GM21717 (cell line): ENCODE results near the gene GPRC5B.

Experiments
- ATAC-seq: cut with Tn5 transposase; IDR thresholded peaks from one replicate; pipeline ENCODE4 v1.9.1; 2021; ENCODE audit warnings: mild to moderate bottlenecking, moderate library complexity; ENCODE audit not compliant: unreplicated experiment

The GPRC5B gene

DNA sequence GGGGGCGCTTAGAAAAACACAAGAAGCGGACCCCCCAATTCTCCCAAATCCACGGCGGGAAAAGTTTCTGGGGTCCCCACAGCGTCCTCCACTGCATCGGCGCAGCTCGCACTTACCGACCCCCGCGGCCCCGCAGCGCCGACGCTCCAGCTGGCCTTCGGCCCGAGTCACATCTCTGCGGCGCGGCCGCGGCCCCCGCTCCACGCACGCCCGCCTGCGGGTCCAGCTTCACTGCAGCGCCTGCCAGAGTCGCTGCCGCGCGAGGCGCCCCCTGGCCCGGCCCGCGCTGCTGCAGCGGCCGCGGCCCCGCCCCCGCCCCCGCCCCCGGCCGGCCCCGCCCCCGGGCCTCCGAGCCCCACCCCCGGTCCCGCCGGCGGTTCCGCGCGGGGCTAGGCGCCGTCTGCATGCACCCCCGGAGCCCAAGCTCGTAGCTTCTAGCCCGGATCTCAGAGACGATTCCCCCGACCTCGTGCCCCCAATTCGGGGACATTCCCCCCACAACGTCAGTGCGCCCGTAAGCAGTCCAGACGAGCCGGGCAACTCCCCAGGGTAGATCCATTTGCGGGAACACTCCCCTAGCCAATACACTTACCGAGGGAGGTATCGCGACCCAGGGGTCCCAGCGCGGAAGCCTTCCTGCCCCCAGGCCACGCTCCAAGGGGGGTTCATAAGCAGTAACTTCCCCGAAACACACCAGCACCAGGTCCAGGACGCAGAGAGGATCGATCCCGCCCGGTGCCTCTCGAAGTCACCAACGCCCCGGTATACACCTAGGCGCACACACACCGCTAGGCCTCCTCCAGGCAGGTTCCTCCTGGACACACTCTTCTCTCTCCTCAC lies at the start of gene GPRC5B:
GPRC5B (minus strand) TSS at position 238 of the 840 bp plus-strand sequence. CDS start 12,003 bp downstream, outside the sequence.
- ATAC-seq, result no peak

DNA sequence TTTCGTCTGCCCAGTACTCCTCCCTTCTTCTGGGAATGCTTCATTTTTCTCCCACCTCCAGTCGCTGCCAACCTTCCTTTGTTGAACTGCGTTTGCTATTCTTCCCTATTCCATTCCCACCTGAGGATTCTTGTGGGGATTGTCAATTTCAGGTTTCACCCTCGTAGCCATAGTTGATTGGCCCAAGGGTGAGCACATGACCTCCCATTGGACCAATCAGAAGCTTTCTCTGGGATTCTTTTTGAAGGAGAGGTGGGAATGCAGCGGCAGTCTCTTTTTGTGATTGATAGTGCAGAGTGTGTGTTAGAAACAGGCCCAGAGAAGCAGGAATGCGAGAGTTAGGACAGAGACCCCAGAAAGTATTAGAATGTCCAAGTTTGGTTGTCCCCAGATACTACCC lies 49.1 kb upstream of the GPRC5B start:
- no peak for ATAC-seq

DNA sequence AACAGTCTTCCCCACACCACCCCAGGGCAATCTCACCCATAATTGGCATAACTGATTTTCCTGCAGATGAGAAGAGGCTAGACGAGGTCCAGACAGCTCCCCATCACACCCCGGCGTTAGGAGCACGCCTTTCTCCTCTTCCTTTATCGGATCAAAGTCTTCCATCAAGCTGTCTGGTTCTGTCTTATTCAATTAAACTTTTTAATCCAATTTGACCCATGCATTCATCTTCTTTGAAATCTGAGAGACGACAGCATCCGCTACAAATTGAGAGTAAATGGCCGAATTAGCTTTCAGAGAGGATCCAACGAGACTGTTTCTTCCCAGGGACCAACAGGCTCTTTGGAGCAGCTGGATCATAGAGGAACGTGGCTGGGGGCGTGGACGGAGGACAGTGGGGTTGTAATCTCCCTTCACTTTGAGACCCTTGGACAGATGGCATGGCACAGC lies 44.4 kb upstream of the GPRC5B start:
- no peak for ATAC-seq

GRCh38 chr16:19928432-19928831 lies 43.8 kb upstream of the GPRC5B start:
- no peak for ATAC-seq

GRCh38 chr16:19926449-19927390 lies 42.1 kb upstream of the GPRC5B start:
- no peak for ATAC-seq

DNA sequence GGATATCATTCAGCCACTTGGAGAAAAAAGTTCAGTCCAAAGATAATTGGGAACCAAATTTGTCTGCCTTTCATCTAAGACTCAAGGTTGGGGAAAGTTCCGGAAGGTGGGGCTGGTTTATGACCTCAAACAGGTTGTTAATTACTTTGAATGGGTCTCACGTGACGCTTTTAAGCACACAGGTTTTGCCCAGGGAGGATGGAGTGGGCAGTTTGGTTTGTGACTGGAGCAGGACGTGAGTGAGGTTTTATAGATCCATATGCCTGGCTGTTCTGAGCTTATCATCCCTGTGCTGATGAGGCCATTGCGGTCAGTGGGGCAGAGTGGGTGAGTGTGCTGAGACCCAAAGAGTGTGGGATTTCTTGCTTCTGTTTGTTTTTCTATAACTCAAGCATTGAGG lies 38.7 kb upstream of the GPRC5B start:
- ATAC-seq, result no peak

GRCh38 chr16:19919142-19919541 lies 34.5 kb upstream of the GPRC5B start:
- ATAC-seq, result no peak

GRCh38 chr16:19916064-19916463 lies 31.4 kb upstream of the GPRC5B start:
- no peak for ATAC-seq

DNA sequence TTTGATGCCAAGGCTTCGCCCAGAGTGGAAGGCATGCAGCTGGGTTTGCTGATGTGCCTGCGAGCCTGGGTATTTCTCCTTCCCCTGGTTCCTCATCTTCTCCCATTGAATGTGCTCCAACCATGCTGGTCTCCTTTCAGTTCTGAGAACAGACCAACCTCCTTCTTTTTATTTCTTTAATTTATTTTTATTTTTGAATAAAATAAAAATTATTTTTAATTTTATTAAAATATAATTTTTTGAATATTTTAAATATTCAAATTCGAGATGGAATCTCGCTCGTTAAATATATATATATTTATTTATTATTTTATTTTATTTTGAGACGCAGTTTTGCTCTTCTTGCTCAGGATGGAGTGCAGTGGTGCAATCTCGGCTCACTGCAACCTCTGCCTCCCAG lies 30.2 kb upstream of the GPRC5B start:
- no peak for ATAC-seq

GRCh38 chr16:19913340-19913645 lies 28.6 kb upstream of the GPRC5B start:
- ATAC-seq, result no peak

GRCh38 chr16:19912455-19913339 lies 28.0 kb upstream of the GPRC5B start:
- ATAC-seq, result no peak

DNA sequence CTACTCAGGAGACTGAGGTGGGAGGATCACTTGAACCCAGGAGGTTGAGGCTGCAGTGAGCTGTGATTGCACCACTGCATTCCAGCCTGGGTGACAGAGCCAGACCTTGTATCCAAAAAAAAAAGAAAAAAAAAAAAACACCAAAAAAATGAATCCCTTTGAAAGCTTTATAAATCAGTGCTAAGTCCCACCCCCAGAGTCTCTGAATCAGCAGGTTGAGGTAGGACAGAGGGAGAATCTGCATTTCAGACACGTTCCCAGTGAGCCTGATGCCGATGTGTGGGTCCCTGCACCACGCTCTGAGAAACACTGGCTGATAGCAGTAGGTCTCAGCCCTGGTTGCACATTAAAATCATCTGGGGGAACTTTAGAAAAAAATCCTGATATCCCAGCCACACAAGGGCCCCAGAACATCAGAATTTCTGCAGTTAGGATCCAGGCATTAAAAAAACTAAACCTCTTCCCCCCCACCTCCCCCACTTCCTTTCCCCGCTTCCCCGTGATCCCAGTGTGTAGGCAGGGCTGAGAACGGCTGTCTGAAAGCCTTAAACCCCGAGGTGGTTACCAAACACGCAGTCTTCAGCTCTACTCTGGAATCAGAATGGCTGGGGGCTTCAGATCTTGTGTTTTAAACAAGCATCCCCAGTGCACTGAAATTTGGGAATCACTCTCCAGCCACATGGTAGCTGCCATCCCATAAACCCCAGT lies 27.3 kb upstream of the GPRC5B start:
- no peak for ATAC-seq

- no peak for ATAC-seq
Measured at GRCh38 chr16:19911204-19911603, 26.6 kb upstream of the GPRC5B start.

- ATAC-seq, result no peak
Measured at GRCh38 chr16:19909750-19910322, 25.2 kb upstream of the GPRC5B start.

DNA sequence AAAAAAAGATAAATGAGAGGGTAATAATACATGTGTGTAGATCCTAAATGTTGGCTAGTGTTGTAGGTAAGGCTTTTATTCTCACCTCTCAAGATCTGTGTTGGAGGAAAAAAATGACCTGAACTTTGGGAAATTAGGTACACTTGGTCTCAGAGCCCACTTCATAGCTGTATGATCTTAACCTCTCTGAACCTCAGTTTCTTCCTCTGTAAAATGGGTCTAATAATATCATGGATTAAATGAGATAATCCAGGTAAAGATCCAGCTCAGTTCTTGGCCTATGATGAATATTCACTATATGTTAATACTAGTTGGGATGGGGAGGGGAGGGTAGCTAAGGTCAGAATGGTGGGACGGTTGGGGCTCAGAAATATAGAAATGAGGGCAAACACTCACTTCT lies 24.3 kb upstream of the GPRC5B start:
- no peak for ATAC-seq

DNA sequence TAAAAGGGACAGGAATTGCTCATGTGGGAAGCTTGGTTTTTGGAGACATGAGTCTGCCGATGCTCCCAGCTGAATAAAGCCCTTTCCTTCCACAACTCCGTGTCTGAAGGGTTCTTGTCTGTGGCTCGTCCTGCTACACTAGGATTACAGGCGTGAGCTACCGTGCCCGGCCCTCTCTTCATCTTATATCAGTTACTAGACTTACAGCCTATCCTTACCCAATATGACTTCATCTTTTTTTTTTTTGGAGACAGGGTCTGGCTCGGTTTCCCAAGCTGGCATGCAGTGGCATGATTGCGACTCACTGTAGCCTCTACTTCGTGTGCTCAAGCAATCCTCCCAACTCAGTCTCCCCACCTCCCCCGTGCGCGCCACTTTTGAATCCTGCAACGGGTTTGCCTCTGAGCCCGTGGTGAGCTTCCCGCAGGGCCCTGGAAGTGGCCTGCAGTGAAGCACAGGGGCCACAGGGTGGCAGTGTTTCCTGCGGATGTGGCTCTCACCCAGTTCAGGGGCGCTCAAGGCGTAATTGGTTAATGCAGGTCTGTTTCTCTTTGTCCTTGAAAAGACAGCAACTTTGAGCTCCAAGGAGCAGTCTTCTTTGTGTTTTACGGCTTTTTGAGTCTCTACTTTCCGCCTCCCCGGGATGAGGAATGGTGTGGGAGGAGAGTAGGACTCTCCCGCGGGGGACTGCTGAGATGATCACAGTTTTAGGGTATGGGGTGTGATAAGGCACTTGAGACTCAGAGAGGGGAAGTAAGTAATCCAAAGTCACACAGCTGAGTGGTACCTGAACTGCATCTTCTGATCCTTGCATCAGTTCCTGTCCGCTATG lies 22.7 kb upstream of the GPRC5B start:
- ATAC-seq, result peak; percentile 67

DNA sequence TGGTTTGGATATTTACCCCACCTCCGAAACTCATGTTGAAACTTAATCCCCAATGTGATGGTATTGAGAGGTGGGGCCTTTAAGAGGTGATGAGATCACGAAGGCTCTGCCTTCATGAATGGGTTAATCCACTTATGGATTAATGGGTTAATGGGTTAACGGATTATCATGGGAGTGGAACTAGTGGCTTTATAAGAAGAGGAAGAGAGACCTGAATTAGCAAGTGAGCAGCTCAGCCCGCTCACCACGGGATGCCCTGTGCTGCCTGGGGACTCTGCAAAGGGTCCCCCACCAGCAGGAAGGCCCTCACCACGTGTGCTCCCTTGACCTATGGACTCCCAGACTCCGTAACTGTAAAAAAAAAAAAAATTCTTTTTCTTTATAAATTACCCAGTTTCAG lies 16.5 kb upstream of the GPRC5B start:
- no peak for ATAC-seq

DNA sequence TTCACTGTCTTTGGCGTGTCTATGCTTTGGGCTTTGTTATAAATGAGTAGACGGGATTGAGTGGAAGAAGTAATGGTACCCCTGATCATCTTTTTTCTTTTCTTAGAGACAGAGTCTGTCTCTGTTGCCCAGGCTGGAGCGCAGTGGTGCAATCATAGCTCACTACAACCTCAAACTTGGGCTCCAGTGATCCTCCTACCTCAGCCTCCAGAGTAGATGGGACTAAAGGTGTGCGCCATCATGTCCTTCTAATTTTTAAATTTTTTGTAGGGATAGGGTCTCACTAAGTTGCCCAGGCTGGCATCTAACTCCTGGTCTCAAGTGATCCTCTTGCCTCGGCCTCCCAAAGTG lies 14.9 kb upstream of the GPRC5B start:
- no peak for ATAC-seq

DNA sequence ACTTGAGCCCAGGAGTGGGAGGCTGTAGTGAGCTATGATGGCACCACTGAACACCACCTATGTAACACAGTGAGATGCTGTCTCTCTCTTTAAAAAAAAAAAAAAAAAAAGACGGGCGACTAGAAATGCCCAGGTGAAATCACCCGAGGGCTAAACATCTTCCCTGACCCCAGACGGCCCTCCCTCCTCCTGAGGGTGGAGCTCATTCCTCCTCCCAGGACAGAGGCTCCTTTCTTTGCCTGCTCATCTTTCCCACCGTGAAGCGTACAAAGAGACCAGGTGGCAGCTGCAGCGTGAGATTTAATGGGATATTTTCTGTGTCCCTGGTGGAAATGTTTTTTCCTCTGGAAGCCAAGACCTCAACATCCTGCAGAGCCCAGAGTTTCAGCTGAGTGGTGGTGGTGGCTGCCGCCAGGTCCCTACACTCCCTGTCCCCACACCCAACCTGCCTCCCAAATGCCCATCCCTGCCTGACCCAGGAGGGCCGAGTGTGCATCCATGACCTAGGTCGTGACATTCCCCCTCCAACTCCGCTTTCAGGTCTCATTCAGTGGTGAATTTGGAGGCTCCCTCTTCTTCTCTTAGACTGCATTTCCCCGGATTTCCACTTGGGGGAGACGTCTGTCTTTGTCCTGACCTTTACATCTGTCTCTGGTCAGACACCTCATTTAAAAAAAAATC lies 14.4 kb upstream of the GPRC5B start:
- ATAC-seq, result no peak
